Ovary (tissue), 3 donors: Measurements from ENCODE around the gene ANKRD33.

Experiments used
- CTCF ChIP-seq, 3 donors: fragments of 450-650 bp in 2 of 3; fragments of 200-600 bp in 1 of 3; IDR thresholded peaks; one replicate each; pipeline versions ENCODE4 v1.5.1 to v1.8.0; 2016 to 2022; ENCODE audit warnings: antibody characterized with exemption in 3 of 3, mild to moderate bottlenecking in 1 of 3
- POLR2A ChIP-seq: fragments of 450-650 bp; IDR thresholded peaks from one replicate; pipeline ENCODE4 v1.6.1; 2017; ENCODE audit warnings: antibody characterized with exemption, mild to moderate bottlenecking, moderate library complexity
- donor health status: DM: no; HTN: no; CAD: no.

- TF ChIP-seq CTCF (IDR thresholded peaks at IDR 0.05), result no peak
- no peak for TF ChIP-seq POLR2A
Measured at GRCh38 chr12:51906430-51907082, 18.7 kb downstream of the ANKRD33 start.
